HG02642 (cell line): Measurements from ENCODE around the gene CCN5.
"Not testable (repeated sequence)": the region's sequence is repeated elsewhere in the genome, so short reads cannot be mapped to it uniquely, and the experiment has no call there.

ENCODE experiments used
- ATAC-seq: cut with Tn5 transposase; IDR thresholded peaks from one replicate; pipeline ENCODE4 v1.9.1; 2021; ENCODE audit warnings: mild to moderate bottlenecking; ENCODE audit not compliant: unreplicated experiment, poor library complexity

Gene CCN5

DNA sequence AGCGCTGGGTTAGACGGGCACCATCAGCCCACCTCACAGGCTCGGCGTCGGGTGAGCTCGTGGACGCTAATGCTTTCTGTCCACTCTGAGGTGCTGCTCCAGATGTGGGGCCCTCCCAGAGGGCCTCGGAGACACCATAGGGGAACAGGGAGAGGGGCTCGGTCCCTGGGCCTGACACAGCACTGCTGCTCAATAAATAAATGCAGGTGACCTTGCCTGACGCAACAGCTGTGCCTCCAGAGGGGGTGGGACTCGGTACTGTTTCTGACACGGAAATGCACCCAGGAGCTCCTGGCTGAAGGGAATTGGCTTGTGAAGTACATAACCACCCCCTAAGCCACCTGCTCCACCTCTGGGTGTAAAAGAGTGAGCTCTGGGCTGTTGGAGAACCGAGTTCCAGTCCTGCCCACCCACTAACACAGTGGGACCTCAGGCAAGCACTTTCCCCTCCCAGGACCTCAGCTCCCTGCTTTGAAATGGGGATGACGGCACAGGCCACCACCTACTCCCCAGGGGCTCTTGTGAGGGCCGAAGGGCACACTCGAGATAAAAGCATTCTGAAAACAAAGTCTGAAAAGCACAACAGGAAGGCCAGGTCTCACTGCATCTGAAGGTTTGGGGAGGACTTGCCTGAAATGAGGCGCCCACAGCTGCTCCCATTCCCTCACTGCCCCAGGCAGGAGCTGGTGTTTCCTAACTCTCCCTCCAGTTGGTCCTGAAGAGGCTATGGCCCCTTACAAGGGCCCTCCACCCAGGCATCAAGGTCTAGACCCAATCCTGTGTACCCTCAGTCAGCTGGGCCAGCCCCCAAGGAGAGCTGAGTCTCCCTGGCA lies 37.1 kb downstream of the CCN5 start:
- no peak for ATAC-seq

DNA sequence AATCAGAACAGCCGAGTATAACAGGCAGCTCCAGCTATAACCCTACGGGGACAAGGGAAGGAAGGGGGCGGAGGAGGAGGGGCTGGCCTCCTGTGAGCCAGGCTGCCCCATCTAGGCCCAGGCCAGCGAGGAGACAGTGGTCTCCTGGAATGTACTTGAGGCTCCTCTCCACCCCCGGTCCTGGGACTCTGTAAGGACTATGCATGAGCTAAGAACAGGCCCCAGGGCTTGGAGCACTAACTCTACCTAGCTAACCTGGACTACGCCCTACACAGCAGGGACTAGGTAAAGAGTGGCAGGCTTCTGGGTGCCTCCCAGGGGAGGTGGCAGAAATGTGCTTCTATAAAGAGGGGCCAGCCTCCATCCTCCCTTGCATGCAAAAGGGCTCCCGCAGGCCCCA lies 39.4 kb downstream of the CCN5 start:
- no peak for ATAC-seq

DNA sequence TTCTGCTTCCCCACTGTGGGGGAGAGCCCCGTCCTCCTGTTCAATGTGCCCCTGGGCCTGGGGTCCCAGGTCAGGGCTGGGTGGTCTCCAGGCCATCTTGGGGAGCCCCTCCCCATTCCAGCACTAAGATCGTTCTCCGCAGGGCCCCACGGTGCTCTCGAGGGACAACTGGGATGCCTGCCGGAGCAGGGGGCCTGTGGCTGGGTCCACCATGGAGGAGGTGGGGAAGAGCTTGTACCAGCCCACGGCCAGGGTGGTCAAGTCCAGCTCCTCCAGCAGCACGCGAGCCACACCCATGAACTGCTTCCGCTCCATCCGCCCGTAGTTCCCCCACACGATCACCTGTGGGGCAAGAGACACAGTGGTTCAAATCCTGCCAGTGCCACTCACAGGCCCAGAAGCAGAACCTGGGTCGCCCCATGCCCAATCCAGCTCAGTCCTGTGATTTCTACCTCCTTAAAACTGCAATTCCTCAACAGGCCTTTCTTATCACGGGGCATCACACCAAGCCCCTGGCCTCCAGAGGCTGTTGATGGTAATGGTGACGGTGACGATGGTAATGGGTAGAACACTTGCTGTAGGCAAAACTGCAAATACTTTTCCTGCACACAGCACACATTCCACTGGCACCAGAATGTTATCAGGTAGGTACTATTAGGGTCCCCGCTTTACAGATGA lies 41.0 kb downstream of the CCN5 start:
- no peak for ATAC-seq

DNA sequence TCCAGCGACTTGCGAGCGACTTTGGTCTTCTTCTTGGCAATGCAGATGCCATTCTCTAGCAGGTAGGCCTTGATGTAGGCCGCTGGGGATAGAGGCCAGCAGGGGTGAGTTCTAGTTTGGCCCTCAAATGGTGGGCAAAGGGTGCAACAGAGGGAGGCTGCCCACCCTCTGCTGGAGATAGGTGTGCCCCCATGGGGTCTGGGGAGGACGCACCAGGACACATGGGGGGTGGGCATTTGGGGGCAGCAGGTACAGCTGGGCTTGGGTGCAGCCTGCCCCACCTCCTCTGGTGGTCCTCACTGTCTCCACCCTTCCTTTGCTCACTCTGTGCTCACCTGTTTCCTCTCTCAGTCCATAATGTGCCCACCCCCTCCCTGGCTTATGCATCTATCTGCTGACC lies 41.8 kb downstream of the CCN5 start:
- ATAC-seq = no peak

DNA sequence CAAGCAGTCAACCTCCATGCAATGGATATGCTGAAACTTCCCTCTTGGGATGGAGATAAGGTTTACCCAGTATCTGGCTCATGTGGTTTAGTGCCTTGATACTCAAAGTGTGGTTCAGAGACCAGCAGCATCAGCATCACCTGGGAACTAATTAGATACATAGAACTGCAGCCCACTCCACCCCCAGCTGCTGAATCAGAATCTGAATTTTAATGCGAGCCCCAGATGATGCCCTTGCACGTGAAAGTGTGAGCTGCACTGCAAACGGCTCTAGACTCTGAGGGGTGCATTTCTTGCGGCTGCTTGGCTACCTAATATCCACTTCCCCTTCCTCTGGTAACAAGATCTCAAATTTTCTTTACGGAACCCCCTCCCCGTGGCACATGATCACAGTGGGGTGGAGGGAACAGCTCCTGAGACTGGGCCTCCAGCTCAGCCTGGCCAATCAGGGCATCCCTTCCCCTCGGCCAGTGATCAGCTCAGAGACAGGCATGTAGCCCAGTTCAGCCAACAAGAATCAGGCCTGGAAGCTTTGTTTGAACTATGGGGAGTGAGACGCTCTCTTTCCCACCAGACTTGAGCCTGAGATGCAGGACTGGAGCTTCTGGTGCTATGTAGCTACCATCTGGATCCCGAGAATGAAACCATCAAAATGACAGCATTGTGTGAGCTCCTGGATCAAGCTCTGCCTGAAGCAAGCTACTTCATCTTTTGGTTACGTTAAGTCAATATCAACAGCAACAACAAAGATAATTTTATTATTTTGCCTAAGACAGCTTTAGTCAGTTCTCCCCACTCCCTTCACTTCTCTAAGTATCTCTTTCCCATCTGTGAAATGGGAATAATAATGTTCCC lies 43.3 kb downstream of the CCN5 start:
- ATAC-seq = no peak

DNA sequence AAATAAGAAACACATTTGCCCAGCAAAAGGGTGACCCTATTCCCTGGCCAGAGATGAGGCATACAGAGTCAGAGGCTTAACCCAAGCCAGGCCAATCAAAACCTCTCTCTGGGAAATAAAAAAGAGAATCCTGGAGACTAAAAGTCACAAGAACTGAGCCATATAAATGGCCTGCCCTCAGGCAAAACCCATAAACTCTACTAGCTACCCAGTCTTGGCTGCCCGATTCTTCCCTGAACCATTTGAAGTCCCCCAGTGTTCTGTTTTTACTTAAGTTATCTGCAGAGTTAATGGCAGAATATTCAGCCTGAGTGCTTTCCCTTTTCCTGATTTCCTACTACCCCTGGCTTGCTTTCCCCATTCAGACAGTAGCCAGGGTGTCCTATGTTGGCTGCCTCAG lies 44.4 kb downstream of the CCN5 start:
- no peak for ATAC-seq

DNA sequence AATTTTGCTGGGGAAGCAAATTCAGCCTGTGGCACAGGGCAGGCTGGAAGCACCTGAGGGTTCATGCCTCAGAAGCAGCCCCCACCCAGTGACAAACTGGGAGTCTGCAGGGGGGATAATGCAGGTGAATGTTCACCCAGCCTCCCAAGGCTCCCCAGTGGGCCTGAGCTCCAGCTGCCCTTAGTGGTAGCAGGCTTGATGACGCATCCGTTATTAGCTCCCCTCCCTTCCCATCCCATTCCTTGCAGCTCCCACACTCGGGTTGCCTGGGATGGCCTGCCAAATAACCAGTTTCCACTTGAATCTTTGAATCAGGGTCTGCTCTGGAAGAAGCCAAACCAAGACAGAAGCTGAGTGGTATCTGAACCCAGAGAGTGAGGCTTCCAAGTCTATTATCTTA lies 46.3 kb downstream of the CCN5 start:
- no peak for ATAC-seq

DNA sequence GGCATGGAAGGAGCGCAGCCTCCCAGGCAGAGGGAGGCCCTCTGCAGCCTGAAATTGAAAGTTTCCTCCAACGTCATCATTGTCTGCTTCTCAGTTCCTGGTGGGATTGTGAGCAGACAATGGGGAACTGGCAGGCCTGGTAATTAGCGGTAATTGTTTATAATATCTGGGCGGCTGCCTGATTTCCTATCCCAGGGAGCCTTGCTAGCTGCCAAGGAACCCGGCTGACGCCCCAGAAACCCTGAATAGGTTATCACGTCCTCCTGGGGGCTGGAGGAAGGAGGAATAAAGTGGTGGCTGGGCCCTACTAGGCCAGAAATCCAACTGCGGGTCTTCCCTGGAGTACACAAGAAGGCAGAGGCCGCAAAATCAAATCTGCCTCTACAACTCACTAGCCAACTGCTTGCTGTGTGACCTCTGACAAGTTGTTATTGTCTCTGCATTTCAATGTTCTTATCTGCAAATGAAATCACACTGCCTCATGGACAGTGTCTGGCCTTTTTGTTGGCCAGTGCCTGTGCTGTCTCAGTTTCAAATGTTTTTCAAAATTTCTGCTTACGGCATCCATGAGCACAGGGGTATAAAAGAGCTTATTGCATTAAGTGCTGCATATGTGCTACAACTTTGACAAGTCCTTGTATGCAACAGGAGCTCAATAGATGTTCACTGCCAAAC lies 47.4 kb downstream of the CCN5 start:
- no peak for ATAC-seq

DNA sequence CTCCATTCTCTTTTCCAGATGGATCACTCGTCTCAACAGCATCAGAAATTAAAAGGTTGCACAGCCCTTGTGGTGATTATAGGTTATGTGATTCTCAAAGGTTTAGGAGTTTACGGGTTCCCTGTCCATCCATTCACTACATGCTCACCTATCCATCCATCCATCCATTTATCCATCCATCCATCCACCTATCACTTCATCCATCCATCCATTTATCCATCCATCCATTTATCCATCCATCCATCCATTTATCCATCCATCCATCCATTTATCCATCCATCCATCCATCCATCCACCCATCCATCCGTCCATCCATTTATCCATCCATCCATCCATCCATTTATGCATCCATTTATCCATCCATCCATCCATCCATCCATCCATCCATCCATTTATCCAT lies 48.6 kb downstream of the CCN5 start:
- ATAC-seq = not testable (repeated sequence)

DNA sequence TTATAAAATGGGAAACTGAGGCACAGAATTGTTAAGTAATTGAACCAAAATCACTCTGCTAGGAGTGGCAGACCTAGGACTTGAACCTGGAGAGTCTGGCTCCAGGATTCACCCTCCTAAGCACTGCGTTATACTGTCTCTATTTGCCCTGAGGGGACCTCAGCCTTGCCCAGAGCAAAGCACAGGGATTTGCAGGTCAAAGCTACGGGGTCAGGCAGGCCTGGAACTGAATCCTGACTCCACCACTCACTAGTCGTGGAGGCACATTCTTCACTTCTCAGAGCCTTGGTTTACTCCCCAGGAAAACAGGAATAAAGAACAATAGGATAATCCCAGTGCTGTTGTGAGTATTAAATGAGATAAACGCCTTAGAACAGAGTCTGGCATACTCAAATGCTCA lies 49.9 kb downstream of the CCN5 start:
- ATAC-seq = no peak

DNA sequence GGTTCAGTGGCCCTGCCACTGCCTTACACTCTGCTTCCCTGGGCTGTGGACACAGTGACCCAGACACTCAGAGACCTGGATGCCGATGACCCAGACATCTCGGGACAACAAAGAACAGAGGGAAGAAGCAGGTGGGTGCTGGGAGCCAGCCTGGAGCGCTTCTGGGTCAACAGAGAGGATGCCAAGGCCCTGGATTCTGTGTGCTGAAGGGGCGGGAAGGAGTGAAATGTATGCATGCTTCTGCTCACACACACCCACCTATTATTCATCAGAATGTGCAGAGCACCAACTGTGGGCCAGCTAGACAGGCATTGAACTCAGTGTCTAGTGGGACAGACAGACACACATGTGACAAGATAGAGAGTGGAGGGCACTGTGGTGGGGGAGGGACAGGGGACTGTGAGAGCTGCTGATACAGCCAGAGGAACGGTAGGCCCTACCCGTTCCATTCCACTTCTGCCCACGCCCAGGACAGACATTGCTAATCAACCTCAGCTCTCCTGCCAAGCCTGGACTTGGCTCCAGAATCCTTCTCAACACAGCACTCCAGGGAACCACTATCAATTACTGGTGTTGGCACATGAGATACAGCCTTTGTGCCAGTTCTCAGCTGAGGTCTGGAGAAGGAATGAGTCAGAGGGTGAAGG lies 50.7 kb downstream of the CCN5 start:
- no peak for ATAC-seq

DNA sequence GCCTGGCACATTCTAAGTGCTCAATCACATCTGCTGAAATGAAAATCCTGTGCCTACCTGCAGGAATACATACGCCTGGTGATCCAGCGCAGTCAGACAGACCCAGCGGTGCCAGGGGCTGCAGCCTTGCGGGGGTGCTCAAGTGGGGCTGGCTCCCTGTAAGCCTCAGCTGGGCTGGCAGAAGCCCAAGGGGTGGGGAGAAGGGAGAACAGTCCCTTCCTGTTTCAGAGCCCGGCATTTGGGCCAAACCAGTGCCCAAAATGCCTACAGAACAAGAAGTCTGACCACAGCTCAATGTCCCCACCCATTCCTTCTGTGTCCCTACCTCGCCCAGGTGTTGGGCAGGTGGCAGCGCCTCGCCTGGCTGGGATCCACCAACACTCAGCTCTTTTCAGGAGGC lies 53.1 kb downstream of the CCN5 start:
- no peak for ATAC-seq

DNA sequence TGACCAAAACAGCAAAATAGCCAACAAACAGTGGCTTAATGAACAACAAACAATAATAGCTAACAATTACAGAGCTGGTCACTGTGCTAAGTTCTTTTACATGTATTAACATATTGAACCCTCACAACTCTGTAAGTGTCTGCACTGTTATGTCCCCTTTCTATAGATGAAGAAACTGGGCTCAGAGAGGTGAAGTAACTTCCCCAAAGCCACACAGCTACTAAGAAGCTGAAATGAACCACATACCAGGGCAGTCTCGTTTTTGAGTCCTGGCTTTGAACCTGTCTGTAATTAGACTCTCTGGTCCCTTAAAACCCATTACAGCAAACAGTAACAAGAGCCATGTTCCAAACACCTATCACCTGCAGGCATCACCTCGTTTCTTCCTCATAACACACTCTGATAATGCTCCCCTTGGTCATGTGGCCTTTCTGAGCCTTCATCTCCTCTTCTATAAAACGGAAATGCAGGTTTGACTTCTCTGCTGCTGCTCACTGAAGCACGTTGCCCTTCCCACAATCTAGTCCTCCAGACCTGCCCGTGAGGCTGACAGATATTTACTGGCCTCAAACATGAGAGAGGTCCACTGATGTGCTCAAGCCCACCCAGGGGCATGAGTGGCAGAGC lies 53.8 kb downstream of the CCN5 start:
- no peak for ATAC-seq

DNA sequence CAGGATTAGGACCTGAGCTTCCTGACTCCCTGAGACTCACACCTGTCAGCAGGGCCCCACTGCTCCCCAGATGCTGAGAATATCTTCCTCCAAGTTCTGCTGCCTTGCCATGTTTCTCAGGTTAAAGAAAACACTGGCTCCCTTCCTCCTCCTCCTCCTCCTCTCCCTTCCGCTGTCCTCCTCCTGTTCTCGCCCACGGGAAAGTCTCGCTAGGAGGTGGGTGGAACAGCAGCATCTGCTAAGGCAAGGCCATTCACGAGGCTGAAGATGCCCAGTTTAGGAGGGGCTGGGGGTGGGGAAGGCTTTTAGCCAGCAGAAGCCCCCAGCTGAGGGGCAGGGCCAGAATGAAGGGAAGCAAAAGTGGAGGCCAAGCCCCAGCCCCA lies 54.3 kb downstream of the CCN5 start:
- no peak for ATAC-seq

DNA sequence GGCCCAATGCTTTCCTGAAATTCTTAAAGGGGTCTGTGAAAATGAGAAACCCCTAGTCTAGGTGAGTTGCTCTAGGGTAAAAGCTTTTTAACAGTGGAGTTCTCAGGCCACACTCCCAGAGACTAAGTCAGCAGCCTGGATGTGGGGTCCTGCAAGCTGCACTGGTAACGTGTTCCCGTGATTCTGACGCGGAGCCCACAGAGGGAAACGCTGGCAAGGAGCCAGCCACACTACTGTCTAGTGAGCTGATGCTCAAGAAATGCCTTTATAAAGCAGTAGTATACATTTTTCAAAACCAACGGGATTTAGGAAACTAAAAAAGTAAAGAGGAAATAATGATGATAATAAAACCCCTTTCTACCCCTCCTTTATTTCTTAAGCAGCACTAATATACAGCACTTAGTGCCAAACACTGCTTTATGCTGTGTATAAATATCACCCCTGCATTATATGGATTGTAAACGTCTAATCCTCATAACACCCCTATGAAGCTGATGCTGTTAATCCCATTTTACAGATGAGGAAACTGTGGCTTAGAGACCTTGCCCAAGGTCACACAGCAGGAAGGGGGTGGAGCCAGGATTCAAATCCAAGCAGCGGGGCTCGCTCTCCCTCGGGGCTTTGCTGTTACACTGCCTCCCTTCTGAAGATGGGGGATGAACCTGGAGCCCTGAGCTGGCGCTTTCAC lies 55.5 kb downstream of the CCN5 start:
- ATAC-seq = no peak

DNA sequence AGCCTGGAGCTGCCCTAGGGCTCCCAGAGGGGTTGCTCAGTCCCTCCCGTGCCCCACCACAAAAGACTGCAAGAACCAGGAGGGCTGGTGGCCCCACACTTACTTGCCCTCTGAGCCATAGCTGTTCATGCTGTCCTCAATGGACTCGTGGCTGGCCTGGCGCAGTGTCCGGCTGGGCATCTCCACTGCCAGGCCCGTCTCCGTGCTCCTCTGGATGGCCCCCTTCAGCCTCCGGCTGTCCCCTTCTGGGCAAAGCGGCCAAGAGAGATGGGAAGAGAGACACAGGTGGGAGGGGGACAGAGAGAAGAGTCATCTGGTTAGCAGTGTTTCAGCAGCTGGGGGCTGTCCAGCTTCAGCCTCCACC lies 56.0 kb downstream of the CCN5 start:
- no peak for ATAC-seq

DNA sequence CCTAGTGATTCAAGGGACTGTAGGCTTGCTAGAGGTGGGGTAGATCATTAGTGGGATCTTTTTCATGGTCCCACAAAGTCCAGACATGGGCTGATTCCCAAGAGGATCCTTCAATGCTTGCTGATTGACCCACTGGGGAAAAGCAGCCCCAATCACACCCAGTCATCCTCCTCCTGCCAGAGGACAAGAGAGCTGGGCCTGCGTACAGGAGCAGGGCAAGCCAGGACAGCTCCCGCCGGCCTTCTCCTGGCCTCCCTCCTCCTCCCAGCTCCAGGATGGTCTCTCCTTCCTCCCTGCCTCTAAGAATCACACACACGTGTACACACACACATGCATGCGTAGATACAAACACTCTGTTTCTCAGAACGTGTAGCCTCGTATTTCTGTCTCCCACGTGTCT lies 57.5 kb downstream of the CCN5 start:
- ATAC-seq = no peak

DNA sequence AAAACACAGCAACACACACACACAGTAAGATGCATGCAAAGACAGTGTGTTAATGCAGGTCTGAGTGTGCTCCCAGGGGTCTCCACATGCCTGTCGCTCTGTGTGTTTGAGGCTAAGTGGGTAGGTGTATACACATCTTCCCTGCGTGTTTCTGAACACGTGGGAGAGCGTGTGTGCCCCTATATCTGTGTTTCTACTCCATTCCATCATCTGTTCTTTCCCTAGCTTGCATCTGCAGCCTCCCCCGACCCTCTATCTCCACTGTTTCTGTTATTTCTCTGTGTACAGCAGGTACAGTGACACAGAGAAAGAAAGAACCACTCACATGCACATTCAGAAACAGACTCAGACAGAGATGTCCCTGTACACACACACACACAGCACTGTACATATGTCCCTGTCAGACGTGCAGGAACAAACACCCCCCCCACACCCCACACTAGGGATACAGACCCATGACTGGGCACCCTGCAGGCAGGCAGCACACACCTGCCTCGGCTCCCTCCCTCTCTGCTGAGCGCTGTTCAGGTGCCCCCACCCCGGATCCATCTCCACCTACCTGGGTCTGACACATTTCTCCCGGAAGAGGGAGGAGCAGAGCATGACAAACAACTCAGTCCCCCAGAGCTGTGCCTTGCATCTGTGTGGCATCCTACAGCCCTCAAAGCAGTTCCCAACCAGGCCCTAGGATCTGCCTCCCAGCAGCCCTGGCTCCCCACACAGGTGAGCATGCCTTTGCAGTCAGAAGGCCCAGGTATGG lies 58.1 kb downstream of the CCN5 start:
- no peak for ATAC-seq
